Prostate gland (tissue), 2 donors: ENCODE measurements around the gene TMEM126A.

Source experiments
- POLR2A ChIP-seq: fragments of 450-650 bp; IDR thresholded peaks from one replicate; pipeline ENCODE4 v1.6.1; 2016; ENCODE audit warnings: antibody characterized with exemption, mild to moderate bottlenecking
- TF ChIP-seq, protein P1 (sequence below), 4 experiments: fragments of 200-600 bp in 2 of 4; fragments of 450-650 bp in 2 of 4; sonication (generic) in 2 of 4; IDR thresholded peaks; 1 replicate in 3 of 4; 2 replicates in 1 of 4; pipeline ENCODE4 v1.5.1; 2016 to 2019; ENCODE audit warnings: antibody characterized with exemption in 4 of 4, mild to moderate bottlenecking in 2 of 4, moderate library complexity in 2 of 4

DNA sequence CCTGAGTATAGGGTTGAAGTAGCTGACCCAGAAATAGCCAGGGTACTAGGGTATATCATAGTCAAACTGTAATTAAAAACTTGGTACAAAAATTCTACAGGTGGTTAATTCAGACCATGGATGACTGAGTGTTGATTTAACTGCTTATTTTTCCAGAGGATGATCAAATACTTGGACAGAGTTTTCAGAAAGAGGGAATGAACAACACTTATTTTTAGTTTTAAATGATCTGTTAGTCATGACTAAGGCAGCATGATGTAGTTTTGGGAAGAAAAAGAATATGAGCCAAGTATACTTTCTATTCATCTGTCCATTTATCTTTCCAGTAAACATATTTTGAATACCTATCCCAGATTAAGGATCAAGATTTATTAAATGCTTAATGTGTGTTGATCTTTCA, 58.0 kb downstream of the TMEM126A start:
- TF ChIP-seq, protein P1, sequence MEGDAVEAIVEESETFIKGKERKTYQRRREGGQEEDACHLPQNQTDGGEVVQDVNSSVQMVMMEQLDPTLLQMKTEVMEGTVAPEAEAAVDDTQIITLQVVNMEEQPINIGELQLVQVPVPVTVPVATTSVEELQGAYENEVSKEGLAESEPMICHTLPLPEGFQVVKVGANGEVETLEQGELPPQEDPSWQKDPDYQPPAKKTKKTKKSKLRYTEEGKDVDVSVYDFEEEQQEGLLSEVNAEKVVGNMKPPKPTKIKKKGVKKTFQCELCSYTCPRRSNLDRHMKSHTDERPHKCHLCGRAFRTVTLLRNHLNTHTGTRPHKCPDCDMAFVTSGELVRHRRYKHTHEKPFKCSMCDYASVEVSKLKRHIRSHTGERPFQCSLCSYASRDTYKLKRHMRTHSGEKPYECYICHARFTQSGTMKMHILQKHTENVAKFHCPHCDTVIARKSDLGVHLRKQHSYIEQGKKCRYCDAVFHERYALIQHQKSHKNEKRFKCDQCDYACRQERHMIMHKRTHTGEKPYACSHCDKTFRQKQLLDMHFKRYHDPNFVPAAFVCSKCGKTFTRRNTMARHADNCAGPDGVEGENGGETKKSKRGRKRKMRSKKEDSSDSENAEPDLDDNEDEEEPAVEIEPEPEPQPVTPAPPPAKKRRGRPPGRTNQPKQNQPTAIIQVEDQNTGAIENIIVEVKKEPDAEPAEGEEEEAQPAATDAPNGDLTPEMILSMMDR (IDR thresholded peaks at IDR 0.05), result no peak
- TF ChIP-seq POLR2A, result no peak
